Kidney (tissue), 14 donors: ENCODE results near the gene CARD11. TPM values are rescaled to one million over a fixed set of nuclear protein-coding genes. Genes with fewer than 3 reads are reported as not detected.
A peak's percentile ranks its signal among the peaks of the same experiment; 100 is the strongest.

ENCODE experiments used
- DNase-seq, 5 donors: peaks; one replicate each; pipeline ENCODE4 v3.0.0-alpha.2; 2013 to 2020
- FAIRE-seq: peaks from 2 replicates; lab custom pipeline; 2012; peaks lifted over from hg19 to GRCh38; lab: Jason Lieb, UNC
- H3K27ac ChIP-seq, 2 donors: one replicate each; pipeline ENCODE4 v1.7.0; 2013; ENCODE audit warnings: low read depth in 2 of 2, low read length in 2 of 2, inconsistent platforms in 1 of 2
- H3K27me3 ChIP-seq: one replicate; pipeline ENCODE4 v1.7.1; 2013; ENCODE audit warnings: low read length, inconsistent platforms; ENCODE audit not compliant: control insufficient read depth, insufficient read depth
- H3K36me3 ChIP-seq, 3 donors: one replicate each; pipeline versions ENCODE4 v1.7.0 to v1.7.1; 2013; ENCODE audit warnings: low read length in 3 of 3, control low read depth in 1 of 3, inconsistent platforms in 1 of 3; ENCODE audit not compliant: insufficient read depth in 3 of 3, control insufficient read depth in 2 of 3
- H3K4me1 ChIP-seq, 3 donors: one replicate each; pipeline versions ENCODE4 v1.7.0 to v1.7.1; 2013; ENCODE audit warnings: low read length in 3 of 3, inconsistent platforms in 1 of 3, low read depth in 1 of 3; ENCODE audit not compliant: control insufficient read depth in 2 of 3, insufficient read depth in 2 of 3
- H3K4me3 ChIP-seq, 3 donors: one replicate each; pipeline versions ENCODE4 v1.7.0 to v1.8.1; 2013; ENCODE audit warnings: low read length in 3 of 3, control low read depth in 1 of 3, inconsistent platforms in 1 of 3
- H3K9ac ChIP-seq, 3 donors: one replicate each; pipeline versions ENCODE4 v1.7.0 to v1.7.1; 2013; ENCODE audit warnings: low read length in 3 of 3, control low read depth in 1 of 3, inconsistent platforms in 1 of 3
- H3K9me3 ChIP-seq, 3 donors: one replicate each; pipeline versions ENCODE4 v1.7.0 to v1.7.1; 2013; ENCODE audit warnings: low read length in 3 of 3, control low read depth in 1 of 3, inconsistent platforms in 1 of 3; ENCODE audit not compliant: control insufficient read depth in 2 of 3, insufficient read depth in 1 of 3
- CTCF ChIP-seq: IDR thresholded peaks from 3 replicates; pipeline ENCODE4 v1.5.1; 2012; ENCODE audit warnings: mild to moderate bottlenecking, moderate library complexity, borderline replicate concordance; ENCODE audit not compliant: insufficient read depth; ENCODE audit errors: extremely low read depth
- intact Hi-C: fragments of 100-400 bp; cut with DNase I; formaldehyde crosslinking; loops from one replicate; pipeline ENCODE4 v1.11.1; 2022
- polyA plus RNA-seq: library from polyadenylated mRNA; stranded (reverse); fragments of 350-450 nt; fragmentation: Illumina TruSeq; extraction: RNeasy Lipid Tissue Mini Kit (QIAGEN cat#74804); gene quantifications from one replicate; pipeline ENCODE4 v1.2.3, GENCODE V29; 2014; ENCODE audit warnings: low read depth, low replicate concordance; ENCODE audit not compliant: insufficient read depth
- total RNA-seq: library from RNA; stranded (reverse); fragmentation: NEBNext Ultra II Directional; extraction: Animal tissue kit (Norgen Biotek cat#: 25700); gene quantifications from one replicate; pipeline ENCODE4 v1.2.1, GENCODE V29; 2021
- donor health status: control.
- donor health status: control.
- donor health status: control.
- donor health status: control.
- donor health status: control.
- donor health status: DM: yes; HTN: yes; CAD: no.
- donor health status: Normal renal cell carcinoma (clear cell type).

Gene CARD11
- total and polyA plus RNA-seq, 2 donors from 2014 or later: 0.22 to 9.6 TPM

DNA sequence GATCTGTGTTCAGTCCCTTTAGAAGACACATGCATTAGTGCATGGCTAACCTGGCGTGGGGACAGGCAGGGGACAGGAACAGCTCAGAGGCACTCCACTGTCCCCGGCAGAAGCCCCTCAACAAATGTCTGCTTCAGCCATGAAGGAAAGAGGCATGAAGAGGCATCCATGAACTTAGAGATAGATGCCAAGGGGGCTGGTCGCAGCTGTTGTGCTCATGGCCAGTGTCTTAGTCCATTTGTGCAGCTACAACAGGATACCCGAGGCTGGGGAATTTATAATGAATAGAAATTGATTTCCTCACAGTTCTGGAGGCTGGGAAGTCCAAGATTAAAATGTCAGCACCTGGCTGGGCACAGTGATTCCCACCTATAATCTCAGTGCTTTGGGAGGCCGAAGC is 185.0 kb downstream of the CARD11 start:
- TF ChIP-seq CTCF: no peak
- FAIRE-seq: no peak

DNA sequence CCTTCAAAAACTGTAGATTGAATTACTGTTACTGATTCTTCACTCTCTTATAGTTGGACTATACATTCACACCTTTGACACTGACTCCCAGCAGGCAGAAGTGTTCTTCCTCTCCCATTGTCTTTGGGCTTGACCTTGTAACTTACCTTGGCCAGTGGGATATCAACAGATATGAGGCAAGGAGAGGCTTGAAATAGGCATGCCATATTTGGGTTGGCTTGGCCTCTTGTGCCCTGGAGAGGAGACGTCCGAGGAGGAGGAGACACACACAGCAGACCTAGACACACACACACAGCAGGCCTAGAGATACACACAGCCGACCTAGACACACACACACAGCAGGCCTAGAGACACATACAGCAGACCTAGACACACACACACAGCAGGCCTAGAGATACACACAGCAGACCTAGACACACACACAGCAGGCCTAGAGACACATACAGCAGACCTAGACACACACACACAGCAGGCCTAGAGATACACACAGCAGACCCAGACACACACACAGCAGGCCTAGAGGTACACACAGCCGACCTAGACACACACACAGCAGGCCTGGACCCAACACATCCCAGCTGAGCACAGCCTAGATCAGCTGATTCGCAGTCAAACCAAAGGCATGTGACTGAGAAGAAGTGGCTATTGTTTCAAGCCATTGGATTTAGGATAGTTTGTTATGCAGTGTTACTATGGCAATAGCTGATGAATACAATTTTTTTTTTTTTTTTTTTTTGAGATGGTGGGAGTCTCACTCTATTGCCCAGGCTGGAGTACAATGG is 187.1 kb downstream of the CARD11 start:
- H3K4me1 ChIP-seq: no peaks in the 10 kb centered on the region
- H3K36me3 ChIP-seq: no peaks in the 10 kb centered on the region
- H3K27ac ChIP-seq: no peak overlapping the region
- no peak for FAIRE-seq
- intact Hi-C loops: no loop called here
- H3K4me3 ChIP-seq: no peak overlapping the region
- no peaks in the 10 kb centered on the region for H3K9me3 ChIP-seq
- H3K27me3 ChIP-seq: no peaks in the 10 kb centered on the region
- peak in 1 of 5 donors; percentile 6 for DNase-seq
- H3K9ac ChIP-seq: no peak overlapping the region
- no peak for TF ChIP-seq CTCF

More for the DNA sequence above, 185.0 kb downstream of the CARD11 start:
- no peak overlapping the region for H3K27ac ChIP-seq
- no peak overlapping the region for H3K4me3 ChIP-seq
- H3K36me3 ChIP-seq: no peaks in the 10 kb centered on the region
- H3K9me3 ChIP-seq: no peaks in the 10 kb centered on the region
- intact Hi-C loops: no loop called here
- no peak overlapping the region for H3K9ac ChIP-seq
- H3K4me1 ChIP-seq: peaks cover 0 to 5% (median 0%) of the 10 kb centered on the region in 3 donors
- peak in 1 of 5 donors; percentile 38 for DNase-seq
- H3K27me3 ChIP-seq: no peaks in the 10 kb centered on the region

Other genes starting within 250 kb of the CARD11 start
- gene GNA12, start 199.6 kb downstream of the CARD11 start, total RNA-seq: 41.1 TPM
- 16.5 TPM for gene GNA12, start 199.6 kb downstream of the CARD11 start, polyA plus RNA-seq